Testis (tissue), 3 donors: Measurements from ENCODE around the gene CTNNA1. TPM values are rescaled to one million over a fixed set of nuclear protein-coding genes. Genes with fewer than 3 reads are reported as not detected.

Experiments used
- DNase-seq: peaks from one replicate; pipeline ENCODE4 v3.0.0-alpha.2; 2019
- H3K27ac ChIP-seq, 2 donors: fragments of 200-600 bp; sonication (generic); one replicate each; pipeline ENCODE4 v1.5.1; 2019
- H3K27me3 ChIP-seq: fragments of 200-600 bp; sonication (generic); one replicate; pipeline ENCODE4 v1.5.1; 2019
- H3K36me3 ChIP-seq: fragments of 200-600 bp; sonication (generic); one replicate; pipeline ENCODE4 v1.5.1; 2017; ENCODE audit warnings: low read depth; ENCODE audit errors: missing control alignments
- H3K4me1 ChIP-seq: fragments of 200-600 bp; sonication (generic); one replicate; pipeline ENCODE4 v1.5.1; 2019
- H3K4me3 ChIP-seq, 2 donors: fragments of 200-600 bp; sonication (generic); one replicate each; pipeline ENCODE4 v1.5.1; 2017 to 2019
- H3K9me3 ChIP-seq: fragments of 200-600 bp; sonication (generic); one replicate; pipeline ENCODE4 v1.5.1; 2017
- POLR2A ChIP-seq: fragments of 450-650 bp; IDR thresholded peaks from one replicate; pipeline ENCODE4 v1.6.1; 2017; ENCODE audit warnings: antibody characterized with exemption, mild to moderate bottlenecking, moderate library complexity
- WGBS, 2 donors: methylation state at CpG; one replicate each; pipeline ENCODE4 v1.1.5; 2018; 5-methylcytosine and 5-hydroxymethylcytosine counted together
- intact Hi-C: fragments of 100-400 bp; cut with DNase I; formaldehyde crosslinking; loops from one replicate; pipeline ENCODE4 v1.15.1; 2023; ENCODE audit warnings: low total_unique reads
- polyA plus RNA-seq: library from polyadenylated mRNA; stranded (reverse); fragments of 350-450 nt; fragmentation: Illumina TruSeq; extraction: RNeasy Lipid Tissue Mini Kit (QIAGEN cat#74804); gene quantifications from one replicate; pipeline ENCODE4 v1.2.3, GENCODE V29; 2014; ENCODE audit warnings: low read depth, low replicate concordance; ENCODE audit not compliant: insufficient read depth
- total RNA-seq, 2 donors: library from RNA; depleted of rRNA; stranded (reverse); fragments of >200 nt; gene quantifications; one replicate each; pipeline ENCODE4 v1.2.3, GENCODE V29; 2016
- TF ChIP-seq, protein P1 (sequence below), 3 experiments: fragments of 450-650 bp in 2 of 3; fragments of 200-600 bp in 1 of 3; sonication (generic) in 1 of 3; IDR thresholded peaks; one replicate each; pipeline ENCODE4 v1.5.1; 2016 to 2019; ENCODE audit warnings: antibody characterized with exemption in 3 of 3, mild to moderate bottlenecking in 2 of 3, moderate library complexity in 1 of 3

Gene CTNNA1
- total and polyA plus RNA-seq, 3 donors from 2014 or later = 107 to 154 (median 135) TPM

DNA sequence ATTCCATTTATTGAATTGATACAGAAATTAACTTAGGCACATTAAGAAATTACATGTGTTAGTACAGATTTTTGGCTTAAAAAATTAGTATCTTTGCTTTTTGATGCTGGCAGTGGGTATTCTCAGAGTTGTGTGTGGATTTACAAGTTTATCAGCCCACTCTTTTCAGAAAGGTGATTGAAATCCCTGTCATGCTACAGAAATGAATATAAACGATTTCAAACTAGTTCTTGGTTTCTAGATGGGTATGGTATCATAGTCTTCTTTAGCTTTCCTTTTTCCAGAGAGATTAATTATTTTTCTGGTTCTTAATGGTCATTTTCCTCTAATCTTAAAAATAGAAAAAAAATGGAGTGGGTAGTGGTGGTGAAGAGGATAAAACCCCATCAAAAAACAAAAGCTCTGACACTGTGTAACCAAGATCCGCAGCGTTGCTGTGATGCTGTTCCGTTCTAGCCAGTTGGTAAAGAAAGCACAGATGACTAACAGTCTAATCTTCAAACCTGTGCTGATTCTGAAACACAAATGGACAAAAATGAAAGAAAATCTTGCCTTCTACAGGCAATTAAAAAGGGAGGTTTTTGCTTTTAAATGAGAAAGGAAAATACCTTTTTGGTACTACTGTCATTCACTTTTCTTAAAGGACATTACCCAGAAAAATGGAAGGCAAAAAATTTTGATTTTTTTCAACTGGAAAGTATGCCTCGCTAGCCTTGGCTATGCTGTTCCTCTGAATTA lies 116.7 kb downstream of the CTNNA1 start:
- no peak for TF ChIP-seq POLR2A
- TF ChIP-seq, protein P1, sequence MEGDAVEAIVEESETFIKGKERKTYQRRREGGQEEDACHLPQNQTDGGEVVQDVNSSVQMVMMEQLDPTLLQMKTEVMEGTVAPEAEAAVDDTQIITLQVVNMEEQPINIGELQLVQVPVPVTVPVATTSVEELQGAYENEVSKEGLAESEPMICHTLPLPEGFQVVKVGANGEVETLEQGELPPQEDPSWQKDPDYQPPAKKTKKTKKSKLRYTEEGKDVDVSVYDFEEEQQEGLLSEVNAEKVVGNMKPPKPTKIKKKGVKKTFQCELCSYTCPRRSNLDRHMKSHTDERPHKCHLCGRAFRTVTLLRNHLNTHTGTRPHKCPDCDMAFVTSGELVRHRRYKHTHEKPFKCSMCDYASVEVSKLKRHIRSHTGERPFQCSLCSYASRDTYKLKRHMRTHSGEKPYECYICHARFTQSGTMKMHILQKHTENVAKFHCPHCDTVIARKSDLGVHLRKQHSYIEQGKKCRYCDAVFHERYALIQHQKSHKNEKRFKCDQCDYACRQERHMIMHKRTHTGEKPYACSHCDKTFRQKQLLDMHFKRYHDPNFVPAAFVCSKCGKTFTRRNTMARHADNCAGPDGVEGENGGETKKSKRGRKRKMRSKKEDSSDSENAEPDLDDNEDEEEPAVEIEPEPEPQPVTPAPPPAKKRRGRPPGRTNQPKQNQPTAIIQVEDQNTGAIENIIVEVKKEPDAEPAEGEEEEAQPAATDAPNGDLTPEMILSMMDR (IDR thresholded peaks at IDR 0.05) = no peak

DNA sequence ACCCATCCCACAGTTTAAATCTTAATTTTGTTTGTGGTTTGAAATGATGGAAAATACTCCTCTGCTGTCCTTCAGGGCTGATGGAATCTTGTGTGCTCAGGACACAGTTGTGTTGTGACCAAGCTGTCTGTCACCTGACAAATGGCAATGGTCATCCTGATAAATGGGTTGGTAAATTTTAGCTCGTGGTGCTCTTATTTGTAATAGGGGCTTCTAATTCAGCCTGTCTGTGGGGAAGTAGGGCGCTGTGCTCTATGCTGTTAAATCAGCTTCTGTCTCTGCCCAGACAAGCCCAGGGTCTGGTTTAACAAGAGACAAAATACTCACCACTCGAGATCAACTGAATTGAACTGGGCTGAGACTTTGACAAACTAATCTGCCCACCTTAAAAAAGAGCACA lies 117.4 kb downstream of the CTNNA1 start:
- TF ChIP-seq, protein P1 (IDR thresholded peaks at IDR 0.05) = no peak
- no peak for TF ChIP-seq POLR2A
- H3K27me3 ChIP-seq = no peaks in the 10 kb centered on the region
- no peak overlapping the region for H3K4me3 ChIP-seq
- WGBS, 2 donors = 82 to 89% methylated on average over 3 of the region's 3 CpGs
- no peak overlapping the region for H3K27ac ChIP-seq
- no peaks in the 10 kb centered on the region for H3K36me3 ChIP-seq
- no peak for DNase-seq
- peaks cover 7% of the 10 kb centered on the region for H3K4me1 ChIP-seq
- no peaks in the 10 kb centered on the region for H3K9me3 ChIP-seq
- intact Hi-C loops = no loop called here

More for the DNA sequence above, 116.7 kb downstream of the CTNNA1 start:
- peaks cover 7% of the 10 kb centered on the region for H3K4me1 ChIP-seq
- intact Hi-C loops = no loop called here
- no peak overlapping the region for H3K27ac ChIP-seq
- WGBS, 2 donors = 64 to 70% methylated on average over 5 of the region's 5 CpGs
- no peak for DNase-seq
- no peak overlapping the region for H3K4me3 ChIP-seq
- no peaks in the 10 kb centered on the region for H3K27me3 ChIP-seq
- H3K9me3 ChIP-seq = no peaks in the 10 kb centered on the region
- no peaks in the 10 kb centered on the region for H3K36me3 ChIP-seq

DNA sequence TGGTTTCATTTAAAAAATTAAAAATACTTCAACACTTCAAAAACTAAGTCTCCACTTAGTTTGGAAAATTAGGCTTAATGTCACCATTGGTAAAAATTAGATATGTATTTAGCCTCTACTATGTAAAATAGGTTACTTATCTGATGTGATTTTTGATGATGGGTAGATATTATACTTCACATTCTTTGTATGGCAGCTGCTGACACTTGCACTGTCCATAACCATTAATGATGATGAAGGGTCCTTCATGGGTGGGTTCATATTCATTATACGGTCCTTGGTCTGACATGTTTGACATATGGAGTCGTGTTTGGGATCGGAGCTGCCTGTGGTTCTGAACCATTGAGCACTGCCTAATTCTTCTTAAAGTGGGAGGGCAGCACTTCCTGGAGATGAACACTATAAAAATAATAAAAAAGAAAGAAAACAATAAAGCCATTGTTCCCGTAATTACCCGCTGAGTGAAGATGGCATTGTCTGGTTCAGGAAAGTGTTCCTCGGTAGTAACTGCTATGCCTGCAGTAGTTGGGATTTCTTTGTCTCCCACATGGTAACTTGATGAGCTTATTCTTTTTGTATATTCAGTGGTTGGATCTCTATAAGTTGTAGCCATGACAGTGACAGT lies 119.7 kb downstream of the CTNNA1 start:
- intact Hi-C loops = no loop called here
- 80 to 81% methylated on average over 6 of the region's 6 CpGs for WGBS, 2 donors
- TF ChIP-seq, protein P1 (IDR thresholded peaks at IDR 0.05) = no peak
- TF ChIP-seq POLR2A = no peak
- Histone ChIP-seq H3K36me3 (no peaks in the 10 kb centered on the region), H3K27ac (no peak overlapping the region), H3K9me3 (no peaks in the 10 kb centered on the region), H3K4me1 (peaks cover 7% of the 10 kb centered on the region), H3K27me3 (no peaks in the 10 kb centered on the region), H3K4me3 (no peak overlapping the region)
- DNase-seq = no peak

DNA sequence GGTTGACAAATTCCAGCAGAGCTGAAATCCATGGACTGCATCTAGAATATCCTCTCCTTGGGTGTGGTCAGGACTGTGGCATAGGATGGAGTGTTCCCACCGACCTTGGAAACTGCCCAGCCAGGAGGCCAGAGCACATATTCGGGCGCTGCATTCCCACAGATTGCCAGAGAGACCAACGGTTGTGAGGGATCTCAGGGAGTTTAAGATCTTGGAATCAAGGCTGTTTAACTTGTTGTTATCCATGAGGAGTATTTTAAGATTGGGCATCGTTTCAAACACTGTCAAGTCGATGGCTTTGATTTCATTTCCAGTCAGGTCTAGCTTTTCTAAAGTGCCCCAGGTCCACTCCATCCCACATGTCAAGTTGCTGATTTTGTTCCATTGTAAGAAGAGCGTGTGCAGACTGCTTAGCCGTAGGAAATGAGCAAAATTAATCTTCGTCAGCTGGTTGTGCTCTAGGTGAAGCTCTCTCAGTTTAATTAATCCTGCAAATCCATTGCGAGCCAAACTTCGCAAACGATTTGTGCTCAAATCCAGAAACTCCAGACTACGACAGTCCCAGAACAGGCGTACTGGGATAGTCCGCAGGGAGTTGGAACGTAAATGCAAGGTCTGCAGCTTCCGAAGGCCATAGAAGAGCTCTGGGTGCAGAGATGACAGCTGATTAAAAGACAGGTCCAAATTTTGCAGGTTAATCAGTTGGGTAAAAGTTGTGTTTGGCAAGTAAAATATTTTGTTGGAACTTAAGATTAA lies 120.4 kb downstream of the CTNNA1 start:
- H3K9me3 ChIP-seq = no peaks in the 10 kb centered on the region
- no peak overlapping the region for H3K4me3 ChIP-seq
- no peak overlapping the region for H3K27ac ChIP-seq
- 73 to 78% methylated on average over 17 of the region's 17 CpGs for WGBS, 2 donors
- DNase-seq = no peak
- TF ChIP-seq, protein P1 (IDR thresholded peaks at IDR 0.05) = no peak
- TF ChIP-seq POLR2A = no peak
- peaks cover 7% of the 10 kb centered on the region for H3K4me1 ChIP-seq
- no peaks in the 10 kb centered on the region for H3K36me3 ChIP-seq
- intact Hi-C loops = no loop called here
- H3K27me3 ChIP-seq = no peaks in the 10 kb centered on the region
